ENCODE results near the gene MLLT3.

GRCh38 chr9:20529837-20530236 lies 92.5 kb downstream of the MLLT3 start:
- TF ChIP-seq ZNF8 (CRISPR knock-in tag; IDR thresholded peaks at IDR 0.05) (no peak), ZFP3 (CRISPR knock-in tag; IDR thresholded peaks at IDR 0.05) (no peak), TSHZ2 (CRISPR knock-in tag; IDR thresholded peaks at IDR 0.05) (no peak), ZC3H10 (CRISPR knock-in tag; IDR thresholded peaks at IDR 0.05) (no peak), ISL1 (CRISPR knock-in tag; IDR thresholded peaks at IDR 0.05) (no peak)

Data from SK-N-SH treated with all-trans-retinoic acid at 6 μM for 48 hours (cell line).